HG03025 (cell line): Measurements from ENCODE around the gene TSPOAP1.

Source experiments
- ATAC-seq: cut with Tn5 transposase; IDR thresholded peaks from one replicate; pipeline ENCODE4 v1.9.1; 2021; ENCODE audit warnings: mild to moderate bottlenecking, moderate library complexity; ENCODE audit not compliant: unreplicated experiment, low FRiP score

Gene TSPOAP1

DNA sequence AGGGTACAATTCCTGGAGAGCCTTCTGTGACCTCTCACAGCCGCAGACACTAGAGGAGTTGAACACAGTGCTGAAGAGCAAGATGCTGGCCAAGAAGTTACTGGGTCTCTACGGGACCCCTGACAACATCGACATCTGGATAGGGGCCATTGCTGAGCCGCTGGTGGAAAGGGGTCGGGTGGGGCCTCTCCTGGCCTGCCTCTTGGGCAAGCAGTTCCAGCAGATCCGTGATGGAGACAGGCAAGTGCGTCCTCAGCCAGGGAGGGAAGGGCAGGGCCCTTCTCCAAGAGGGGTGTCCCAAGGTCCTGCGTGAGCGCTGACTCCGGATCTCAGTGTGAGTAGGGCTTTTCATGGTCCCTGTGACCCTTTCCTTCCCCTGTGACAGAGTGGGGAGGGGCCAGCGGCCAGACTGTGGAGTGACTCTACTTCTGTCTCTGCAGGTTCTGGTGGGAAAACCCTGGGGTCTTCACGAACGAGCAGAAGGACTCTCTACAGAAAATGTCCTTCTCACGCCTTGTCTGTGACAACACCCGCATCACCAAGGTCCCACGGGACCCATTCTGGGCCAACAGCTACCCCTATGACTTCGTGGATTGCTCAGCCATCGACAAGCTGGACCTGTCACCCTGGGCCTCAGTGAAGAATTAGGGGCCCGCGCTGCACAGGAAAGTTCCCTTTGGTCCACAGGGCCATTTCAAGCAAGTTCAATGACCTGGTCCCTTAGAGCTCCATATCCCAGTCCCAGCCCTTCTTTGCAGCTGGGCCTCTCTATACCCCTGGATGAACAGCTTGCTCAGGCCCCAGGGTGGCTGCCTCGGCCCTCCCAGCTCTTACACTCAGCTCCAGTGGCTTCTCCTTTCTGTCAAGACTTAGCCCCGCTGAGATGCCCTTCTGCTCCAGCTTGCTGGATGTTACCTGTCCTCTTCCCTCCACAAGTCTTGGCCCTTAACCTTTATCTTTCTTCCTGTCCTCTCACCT lies 61.0 kb downstream of the TSPOAP1 start:
- ATAC-seq, result no peak

GRCh38 chr17:58265902-58266875 lies 62.4 kb downstream of the TSPOAP1 start:
- ATAC-seq, result no peak

GRCh38 chr17:58265271-58265670 lies 63.3 kb downstream of the TSPOAP1 start:
- ATAC-seq, result no peak

DNA sequence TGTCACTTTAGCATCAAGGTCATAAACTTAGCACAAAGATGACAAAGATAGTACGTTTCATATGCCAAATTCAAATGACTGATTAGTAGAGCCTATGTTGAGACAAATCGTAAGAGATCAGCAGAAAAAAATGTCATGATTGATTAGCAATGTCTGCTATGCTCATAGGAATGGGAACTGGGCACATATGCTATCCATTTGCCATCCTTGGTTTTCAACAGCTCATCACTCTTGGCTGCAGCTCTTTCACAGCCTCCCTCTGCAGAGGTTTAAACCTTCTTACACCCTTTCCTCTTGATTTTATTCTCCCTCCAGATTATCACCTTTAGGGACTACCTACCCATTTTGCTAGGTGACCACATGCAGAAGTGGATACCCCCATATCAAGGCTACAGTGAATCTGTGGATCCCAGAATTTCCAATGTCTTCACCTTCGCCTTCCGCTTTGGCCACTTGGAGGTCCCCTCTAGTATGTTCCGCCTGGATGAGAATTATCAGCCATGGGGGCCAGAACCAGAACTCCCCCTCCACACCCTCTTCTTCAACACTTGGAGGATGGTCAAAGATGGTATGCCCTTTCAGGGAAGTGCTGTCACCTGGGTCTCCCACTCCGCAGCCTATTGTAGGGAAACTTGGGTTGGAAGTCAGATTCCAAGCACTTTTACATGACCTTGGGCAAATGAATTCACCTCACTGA lies 64.0 kb downstream of the TSPOAP1 start:
- no peak for ATAC-seq

DNA sequence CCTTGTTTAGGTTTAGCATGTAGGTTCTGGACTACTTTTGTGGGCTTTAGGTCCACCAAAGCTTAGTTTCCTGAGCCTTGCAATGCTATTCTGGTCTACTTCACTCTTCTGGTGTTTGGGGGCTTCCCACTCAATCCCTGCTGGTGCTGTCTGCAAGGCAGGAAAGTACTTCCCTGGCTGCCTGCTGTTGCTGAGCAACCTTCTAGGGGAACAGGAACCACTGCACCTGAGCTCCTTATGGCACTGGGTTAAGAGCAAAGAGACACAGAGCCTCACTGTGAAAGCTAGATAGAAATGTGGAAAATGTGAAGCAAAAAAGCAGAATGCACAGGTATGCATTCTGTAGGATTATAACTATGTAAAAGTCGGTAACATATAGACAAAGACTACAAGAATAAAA lies 64.8 kb downstream of the TSPOAP1 start:
- ATAC-seq, result no peak

- no peak for ATAC-seq
Observed at GRCh38 chr17:58262149-58262548, 66.4 kb downstream of the TSPOAP1 start.

- no peak for ATAC-seq
Observed at GRCh38 chr17:58254803-58255202, 73.8 kb downstream of the TSPOAP1 start.

GRCh38 chr17:58253082-58253481 lies 75.5 kb downstream of the TSPOAP1 start:
- no peak for ATAC-seq

DNA sequence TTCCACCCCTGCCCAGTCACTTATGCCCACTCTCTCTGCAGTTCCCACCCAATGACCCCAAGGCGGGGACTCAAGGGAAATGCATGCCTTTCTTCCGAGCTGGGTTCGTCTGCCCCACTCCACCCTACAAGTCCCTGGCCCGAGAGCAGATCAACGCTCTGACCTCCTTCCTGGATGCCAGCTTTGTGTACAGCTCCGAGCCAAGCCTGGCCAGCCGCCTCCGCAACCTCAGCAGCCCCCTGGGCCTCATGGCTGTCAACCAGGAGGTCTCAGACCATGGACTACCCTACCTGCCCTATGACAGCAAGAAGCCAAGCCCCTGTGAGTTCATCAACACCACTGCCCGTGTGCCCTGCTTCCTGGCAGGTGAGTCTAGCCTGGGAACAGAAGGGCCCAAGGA lies 76.5 kb downstream of the TSPOAP1 start:
- no peak for ATAC-seq
